Mammary epithelial cell (primary cell): Measurements from ENCODE around the gene CHI3L1.

Source experiments
- EZH2 ChIP-seq: IDR thresholded peaks from 2 replicates; pipeline ENCODE4 v1.6.1; 2012; ENCODE audit warnings: low read length, inconsistent platforms, borderline replicate concordance
- TF ChIP-seq, protein P1 (sequence below), 2 donors: IDR thresholded peaks in 1 of 2; conservative IDR thresholded peaks in 1 of 2; 2 replicates each; pipeline ENCODE4 v1.5.1; 2011 to 2012; ENCODE audit warnings: inconsistent platforms in 2 of 2, low read length in 2 of 2, mild to moderate bottlenecking in 2 of 2, control low read depth in 1 of 2, low read depth in 1 of 2; ENCODE audit not compliant: insufficient read depth in 1 of 2; ENCODE audit errors: extremely low read depth in 1 of 2

DNA sequence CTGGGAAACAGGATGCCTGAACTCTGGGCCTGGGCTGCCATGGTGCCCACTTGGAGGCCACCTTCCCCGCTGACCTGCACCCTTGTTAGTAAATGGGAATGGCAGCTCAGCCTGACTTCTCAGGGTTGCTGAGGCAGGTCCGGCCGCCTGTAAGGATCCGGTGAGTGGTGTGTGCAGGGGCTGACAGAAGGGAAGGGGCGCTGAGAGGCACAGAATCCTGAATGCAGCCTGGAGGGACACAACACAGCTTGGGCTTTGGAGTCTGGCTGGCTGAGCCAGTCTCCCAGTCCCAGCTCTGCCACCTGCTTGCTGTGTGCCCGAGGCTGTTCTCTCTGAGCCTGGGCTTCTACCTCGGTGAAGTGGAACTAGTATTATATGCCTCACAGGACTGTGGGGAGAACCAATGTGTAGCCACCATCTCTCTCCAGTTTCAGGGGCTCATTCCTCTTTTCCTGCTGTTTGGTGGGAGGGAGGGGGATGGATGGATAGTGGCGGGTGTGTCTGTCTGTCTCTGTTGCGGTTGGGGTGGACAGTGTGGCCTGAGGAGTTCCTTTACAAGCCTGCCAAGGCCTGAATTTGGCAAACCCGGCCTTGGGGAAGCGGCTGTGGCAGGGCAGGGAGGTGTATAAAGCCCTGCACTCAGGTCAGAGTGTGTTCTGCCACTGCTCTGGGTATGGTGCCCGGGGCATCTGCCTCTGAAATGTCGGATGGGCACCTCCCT is 41.0 kb downstream of the CHI3L1 start:
- TF ChIP-seq, protein P1, sequence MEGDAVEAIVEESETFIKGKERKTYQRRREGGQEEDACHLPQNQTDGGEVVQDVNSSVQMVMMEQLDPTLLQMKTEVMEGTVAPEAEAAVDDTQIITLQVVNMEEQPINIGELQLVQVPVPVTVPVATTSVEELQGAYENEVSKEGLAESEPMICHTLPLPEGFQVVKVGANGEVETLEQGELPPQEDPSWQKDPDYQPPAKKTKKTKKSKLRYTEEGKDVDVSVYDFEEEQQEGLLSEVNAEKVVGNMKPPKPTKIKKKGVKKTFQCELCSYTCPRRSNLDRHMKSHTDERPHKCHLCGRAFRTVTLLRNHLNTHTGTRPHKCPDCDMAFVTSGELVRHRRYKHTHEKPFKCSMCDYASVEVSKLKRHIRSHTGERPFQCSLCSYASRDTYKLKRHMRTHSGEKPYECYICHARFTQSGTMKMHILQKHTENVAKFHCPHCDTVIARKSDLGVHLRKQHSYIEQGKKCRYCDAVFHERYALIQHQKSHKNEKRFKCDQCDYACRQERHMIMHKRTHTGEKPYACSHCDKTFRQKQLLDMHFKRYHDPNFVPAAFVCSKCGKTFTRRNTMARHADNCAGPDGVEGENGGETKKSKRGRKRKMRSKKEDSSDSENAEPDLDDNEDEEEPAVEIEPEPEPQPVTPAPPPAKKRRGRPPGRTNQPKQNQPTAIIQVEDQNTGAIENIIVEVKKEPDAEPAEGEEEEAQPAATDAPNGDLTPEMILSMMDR (conservative IDR thresholded peaks at IDR 0.05 in 1 of 2, IDR thresholded peaks at IDR 0.05 in 1 of 2; ENCODE audit: extremely low read depth in 1 of 2, insufficient read depth in 1 of 2, low read depth in 1 of 2, low read length in 2 of 2): no peak
- TF ChIP-seq EZH2: no peak
